ENCODE results near the gene CNNM1. TPM values are rescaled to one million over a fixed set of nuclear protein-coding genes. Genes with fewer than 3 reads are reported as not detected.

CNNM1 gene
- total RNA-seq, 2 experiments from 2014 or later, result not detected

DNA sequence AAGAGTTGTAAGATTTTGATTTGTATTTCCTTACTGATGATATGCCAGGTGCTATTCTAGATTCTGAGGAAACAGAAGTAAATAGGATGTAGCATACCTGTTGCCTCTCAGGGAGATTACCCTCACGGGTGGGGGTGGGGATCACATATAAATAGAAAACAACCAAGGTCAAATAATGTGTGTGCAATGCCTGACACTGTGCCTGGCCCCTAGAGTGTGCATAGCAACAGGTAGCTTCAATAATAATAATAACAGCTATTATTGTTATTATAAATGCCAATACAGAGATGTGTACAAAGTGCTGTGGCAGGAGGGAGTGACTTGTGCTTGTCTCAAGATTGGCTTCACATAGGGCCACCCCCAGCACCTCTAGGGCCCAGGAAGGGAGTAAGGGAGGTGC, 24.0 kb downstream of the CNNM1 start:
- Histone ChIP-seq H4K20me1 (ENCODE audit: insufficient read depth, low read length) (no peaks in the 10 kb centered on the region), H3K9me2 (ENCODE audit: insufficient read depth, low read length) (no peaks in the 10 kb centered on the region), H3K79me2 (ENCODE audit: insufficient read depth, low read depth, low read length) (no peaks in the 10 kb centered on the region), H2AFZ (ENCODE audit: low read length) (no peak overlapping the region), H3K4me2 (ENCODE audit: low read length) (no peak overlapping the region), H3K4me3 (ENCODE audit: low read depth, low read length, poor library complexity, severe bottlenecking) (no peak overlapping the region), H3K36me3 (ENCODE audit: insufficient read depth, low read length) (no peaks in the 10 kb centered on the region), H3K9me3 (ENCODE audit: low read length) (no peaks in the 10 kb centered on the region), H3K4me1 (ENCODE audit: insufficient read depth, low read length, poor library complexity, severe bottlenecking) (no peaks in the 10 kb centered on the region), H3K27ac (ENCODE audit: low read depth, low read length, poor library complexity, severe bottlenecking) (no peak overlapping the region)
- ChIA-PET POLR2A (interaction anchor here (0.7 kb wide), 1 partner anchor 17 kb away, joined by 3 read pairs; no protein-coding TSS in a partner anchor), CTCF (ENCODE audit: unreplicated experiment) (no interaction called here)
- TF ChIP-seq, protein P1, sequence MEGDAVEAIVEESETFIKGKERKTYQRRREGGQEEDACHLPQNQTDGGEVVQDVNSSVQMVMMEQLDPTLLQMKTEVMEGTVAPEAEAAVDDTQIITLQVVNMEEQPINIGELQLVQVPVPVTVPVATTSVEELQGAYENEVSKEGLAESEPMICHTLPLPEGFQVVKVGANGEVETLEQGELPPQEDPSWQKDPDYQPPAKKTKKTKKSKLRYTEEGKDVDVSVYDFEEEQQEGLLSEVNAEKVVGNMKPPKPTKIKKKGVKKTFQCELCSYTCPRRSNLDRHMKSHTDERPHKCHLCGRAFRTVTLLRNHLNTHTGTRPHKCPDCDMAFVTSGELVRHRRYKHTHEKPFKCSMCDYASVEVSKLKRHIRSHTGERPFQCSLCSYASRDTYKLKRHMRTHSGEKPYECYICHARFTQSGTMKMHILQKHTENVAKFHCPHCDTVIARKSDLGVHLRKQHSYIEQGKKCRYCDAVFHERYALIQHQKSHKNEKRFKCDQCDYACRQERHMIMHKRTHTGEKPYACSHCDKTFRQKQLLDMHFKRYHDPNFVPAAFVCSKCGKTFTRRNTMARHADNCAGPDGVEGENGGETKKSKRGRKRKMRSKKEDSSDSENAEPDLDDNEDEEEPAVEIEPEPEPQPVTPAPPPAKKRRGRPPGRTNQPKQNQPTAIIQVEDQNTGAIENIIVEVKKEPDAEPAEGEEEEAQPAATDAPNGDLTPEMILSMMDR (conservative IDR thresholded peaks at IDR 0.05; ENCODE audit: low read length), result no peak
- no peak for TF ChIP-seq EZH2phosphoT487 (IDR thresholded peaks at IDR 0.05; ENCODE audit: borderline replicate concordance, low read depth, low read length)
- intact Hi-C loops (cut with micrococcal nuclease; ENCODE audit: unreplicated experiment), result no loop called here
- DNase-seq (ENCODE audit: low spot score), result no peak
- no TSS peak for BruUV-seq (replicated peaks)

DNA sequence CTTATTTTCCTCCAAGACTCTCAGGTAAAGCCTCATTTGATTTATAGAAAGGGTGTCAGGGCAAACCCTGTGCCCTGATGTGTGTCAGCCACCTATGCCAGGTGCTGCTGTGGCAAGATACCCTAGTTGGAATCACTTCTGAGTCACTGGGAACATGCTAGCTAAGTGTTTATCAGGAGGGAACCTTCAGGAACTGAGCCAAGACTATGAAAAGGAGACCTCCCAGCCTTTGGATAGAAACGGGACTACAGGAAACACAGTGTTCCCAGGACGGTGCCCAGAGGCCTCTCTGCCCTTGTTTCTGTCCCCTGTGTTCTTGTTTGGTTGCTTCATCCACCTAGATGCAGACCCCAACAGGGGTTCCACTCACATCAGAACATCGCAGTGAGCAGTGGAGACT, 28.5 kb downstream of the CNNM1 start:
- DNase-seq (ENCODE audit: low spot score), result no peak
- H3K36me3 ChIP-seq (ENCODE audit: insufficient read depth, low read length), result no peaks in the 10 kb centered on the region
- CTCF ChIA-PET (ENCODE audit: unreplicated experiment), result no interaction called here
- no peaks in the 10 kb centered on the region for H3K79me2 ChIP-seq (ENCODE audit: insufficient read depth, low read depth, low read length)
- no peaks in the 10 kb centered on the region for H4K20me1 ChIP-seq (ENCODE audit: insufficient read depth, low read length)
- no peaks in the 10 kb centered on the region for H3K9me3 ChIP-seq (ENCODE audit: low read length)
- H3K9me2 ChIP-seq (ENCODE audit: insufficient read depth, low read length), result no peaks in the 10 kb centered on the region
- TF ChIP-seq, protein P1 (conservative IDR thresholded peaks at IDR 0.05; ENCODE audit: low read length), result no peak
- TF ChIP-seq EZH2phosphoT487 (IDR thresholded peaks at IDR 0.05; ENCODE audit: borderline replicate concordance, low read depth, low read length), result no peak
- no peak overlapping the region for H3K4me3 ChIP-seq (ENCODE audit: low read depth, low read length, poor library complexity, severe bottlenecking)
- H2AFZ ChIP-seq (ENCODE audit: low read length), result no peak overlapping the region
- H3K27ac ChIP-seq (ENCODE audit: low read depth, low read length, poor library complexity, severe bottlenecking), result no peak overlapping the region
- no peak overlapping the region for H3K4me2 ChIP-seq (ENCODE audit: low read length)
- no peaks in the 10 kb centered on the region for H3K4me1 ChIP-seq (ENCODE audit: insufficient read depth, low read length, poor library complexity, severe bottlenecking)
- no TSS peak for BruUV-seq (replicated peaks)
- POLR2A ChIA-PET, result no interaction called here
- intact Hi-C loops (cut with micrococcal nuclease; ENCODE audit: unreplicated experiment), result no loop called here

DNA sequence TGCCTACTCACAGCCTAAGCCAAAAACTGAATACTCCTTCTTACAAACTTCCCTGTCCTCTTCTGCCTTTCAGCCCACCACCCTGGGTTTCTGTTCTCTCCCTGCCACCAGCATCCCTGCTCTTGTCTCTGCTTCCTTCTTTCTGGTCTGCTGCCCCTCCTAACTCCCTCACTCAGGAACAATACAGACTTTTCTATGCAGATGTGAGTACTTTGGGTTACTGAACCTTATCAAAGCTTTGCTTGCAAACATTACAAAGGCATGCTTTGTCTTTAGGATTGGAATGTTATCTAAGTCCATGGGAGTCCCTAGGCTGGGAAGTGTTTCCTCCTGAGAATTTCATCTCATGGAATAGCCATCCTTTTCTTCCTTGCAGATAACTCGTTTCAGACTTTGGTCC, 28.9 kb downstream of the CNNM1 start:
- Histone ChIP-seq H3K36me3 (ENCODE audit: insufficient read depth, low read length) (no peaks in the 10 kb centered on the region), H3K27ac (ENCODE audit: low read depth, low read length, poor library complexity, severe bottlenecking) (no peak overlapping the region), H3K9me3 (ENCODE audit: low read length) (no peaks in the 10 kb centered on the region), H3K4me2 (ENCODE audit: low read length) (no peak overlapping the region), H3K9me2 (ENCODE audit: insufficient read depth, low read length) (no peaks in the 10 kb centered on the region), H4K20me1 (ENCODE audit: insufficient read depth, low read length) (no peaks in the 10 kb centered on the region), H3K79me2 (ENCODE audit: insufficient read depth, low read depth, low read length) (no peaks in the 10 kb centered on the region), H2AFZ (ENCODE audit: low read length) (no peak overlapping the region), H3K4me1 (ENCODE audit: insufficient read depth, low read length, poor library complexity, severe bottlenecking) (no peaks in the 10 kb centered on the region), H3K4me3 (ENCODE audit: low read depth, low read length, poor library complexity, severe bottlenecking) (no peak overlapping the region)
- DNase-seq (ENCODE audit: low spot score), result no peak
- no TSS peak for BruUV-seq (replicated peaks)
- intact Hi-C loops (cut with micrococcal nuclease; ENCODE audit: unreplicated experiment), result no loop called here
- CTCF ChIA-PET (ENCODE audit: unreplicated experiment), result no interaction called here
- TF ChIP-seq EZH2phosphoT487 (IDR thresholded peaks at IDR 0.05; ENCODE audit: borderline replicate concordance, low read depth, low read length), result no peak
- TF ChIP-seq, protein P1 (conservative IDR thresholded peaks at IDR 0.05; ENCODE audit: low read length), result no peak
- POLR2A ChIA-PET, result no interaction called here
